ENCODE data around the gene ERN2. TPM values are rescaled to one million over a fixed set of nuclear protein-coding genes. Genes with fewer than 3 reads are reported as not detected.
A peak's percentile ranks its signal among the peaks of the same experiment; 100 is the strongest.

The ERN2 gene
- total and polyA plus RNA-seq, 2 of the 13 experiments (the other 11 are each of a cell fraction or from before 2014, with no cell fraction given): 2.2 to 3.5 TPM

DNA sequence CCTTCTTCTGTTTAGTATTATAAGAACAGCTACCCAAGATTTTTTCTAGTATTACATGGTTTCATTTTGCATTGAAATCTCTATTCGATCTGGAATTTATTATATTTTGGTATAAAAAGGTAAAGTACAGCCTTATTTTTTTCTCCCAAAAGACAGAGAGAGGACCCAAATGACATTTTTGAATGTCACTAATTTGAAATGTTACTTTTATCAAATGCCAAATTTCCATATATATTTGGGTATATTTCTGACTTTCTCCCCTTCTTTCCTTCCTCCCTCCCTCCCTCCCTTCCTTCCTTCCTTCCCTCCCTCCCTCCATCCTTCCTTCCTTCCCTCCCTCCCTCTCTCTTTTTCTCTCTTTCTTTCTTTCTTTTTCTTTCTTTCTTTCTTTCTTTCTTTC lies 35.6 kb upstream of the ERN2 start:
- Histone ChIP-seq H3K4me1 (ENCODE audit: insufficient read depth, low read length) (no peaks in the 10 kb centered on the region), H3K4me3 (replicated peaks in 1 of 3; ENCODE audit: insufficient read depth in 1 of 3, low read depth in 2 of 3, low read length in 3 of 3) (no peak overlapping the region), H3K4me2 (ENCODE audit: low read depth, low read length) (no peak overlapping the region), H3K27ac (ENCODE audit: extremely low read length, insufficient read depth, low read length) (no peak overlapping the region), H3K9ac (ENCODE audit: insufficient read depth, low read depth, low read length) (no peak overlapping the region), H4K20me1 (ENCODE audit: insufficient read depth, low read length) (no peaks in the 10 kb centered on the region), H3K9me3 (ENCODE audit: low read length) (no peaks in the 10 kb centered on the region), H3K36me3 (replicated peaks in 1 of 2; ENCODE audit: control insufficient read depth in 1 of 2, insufficient read depth in 2 of 2, low read length in 2 of 2) (no peaks in the 10 kb centered on the region), H3K27me3 (ENCODE audit: control insufficient read depth in 1 of 2, insufficient read depth in 2 of 2, low read length in 2 of 2) (0 out of 5 replicates have a peak, but pooled peaks cover 0 to 4% of the 10 kb centered on the region in 2 experiments), H2AFZ (ENCODE audit: low read length) (no peak overlapping the region), H3K79me2 (ENCODE audit: insufficient read depth, low read length) (no peaks in the 10 kb centered on the region)
- WGBS (ENCODE audit: low lambda C conversion rate): 23% methylated on average over 1 of the region's 1 CpG
- DNase-seq (ENCODE audit: low spot score): no peak
- FAIRE-seq: no peak
- BruUV-seq (replicated peaks): no TSS peak
- ChIA-PET CTCF (ENCODE audit: low intra/inter-chr PET ratio, low total read pairs) (no interaction called here), POLR2A (no interaction called here)
- ATAC-seq: no peak
- in situ Hi-C loops (cut with HindIII; ENCODE audit: extremely low pct_ligation_motif_present, low pct_unique_long_range_greater_than_20kb) (no loop called here), intact Hi-C loops (cut with micrococcal nuclease; ENCODE audit: unreplicated experiment) (no loop called here)
- no peak for TF ChIP-seq ZNF337 (CRISPR knock-in tag; IDR thresholded peaks at IDR 0.05; ENCODE audit: borderline replicate concordance, low read depth)
- TF ChIP-seq ZNF292 (CRISPR knock-in tag; IDR thresholded peaks at IDR 0.05; ENCODE audit: borderline replicate concordance, low read depth): no peak
- TF ChIP-seq, protein P1, sequence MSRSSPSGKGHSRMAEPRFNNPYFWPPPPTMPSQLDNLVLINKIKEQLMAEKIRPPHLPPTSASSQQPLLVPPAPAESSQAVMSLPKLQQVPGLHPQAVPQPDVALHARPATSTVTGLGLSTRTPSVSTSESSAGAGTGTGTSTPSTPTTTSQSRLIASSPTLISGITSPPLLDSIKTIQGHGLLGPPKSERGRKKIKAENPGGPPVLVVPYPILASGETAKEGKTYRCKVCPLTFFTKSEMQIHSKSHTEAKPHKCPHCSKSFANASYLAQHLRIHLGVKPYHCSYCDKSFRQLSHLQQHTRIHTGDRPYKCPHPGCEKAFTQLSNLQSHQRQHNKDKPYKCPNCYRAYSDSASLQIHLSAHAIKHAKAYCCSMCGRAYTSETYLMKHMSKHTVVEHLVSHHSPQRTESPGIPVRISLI (CRISPR knock-in tag; IDR thresholded peaks at IDR 0.05; ENCODE audit: borderline replicate concordance): no peak
- no peak for TF ChIP-seq ZFAT (CRISPR knock-in tag; conservative IDR thresholded peaks at IDR 0.05)
- 0 out of 2 replicates have a peak, but pooled peaks have one; percentile 70 for TF ChIP-seq PCBP1 (IDR thresholded peaks at IDR 0.05; ENCODE audit: borderline replicate concordance, low read depth, low read length)
- TF ChIP-seq TMF1 (CRISPR knock-in tag; IDR thresholded peaks at IDR 0.05; ENCODE audit: low read depth): no peak
- no peak for TF ChIP-seq SSRP1 (CRISPR knock-in tag; IDR thresholded peaks at IDR 0.05)
- TF ChIP-seq ZNF101 (CRISPR knock-in tag; IDR thresholded peaks at IDR 0.05; ENCODE audit: borderline replicate concordance, low read depth): no peak
- no peak for TF ChIP-seq KDM1A (CRISPR knock-in tag; IDR thresholded peaks at IDR 0.05)
- peak; percentile 91 for TF ChIP-seq HNRNPK (IDR thresholded peaks at IDR 0.05; ENCODE audit: low read depth, low read length, poor library complexity, severe bottlenecking)
- TF ChIP-seq, protein P2, sequence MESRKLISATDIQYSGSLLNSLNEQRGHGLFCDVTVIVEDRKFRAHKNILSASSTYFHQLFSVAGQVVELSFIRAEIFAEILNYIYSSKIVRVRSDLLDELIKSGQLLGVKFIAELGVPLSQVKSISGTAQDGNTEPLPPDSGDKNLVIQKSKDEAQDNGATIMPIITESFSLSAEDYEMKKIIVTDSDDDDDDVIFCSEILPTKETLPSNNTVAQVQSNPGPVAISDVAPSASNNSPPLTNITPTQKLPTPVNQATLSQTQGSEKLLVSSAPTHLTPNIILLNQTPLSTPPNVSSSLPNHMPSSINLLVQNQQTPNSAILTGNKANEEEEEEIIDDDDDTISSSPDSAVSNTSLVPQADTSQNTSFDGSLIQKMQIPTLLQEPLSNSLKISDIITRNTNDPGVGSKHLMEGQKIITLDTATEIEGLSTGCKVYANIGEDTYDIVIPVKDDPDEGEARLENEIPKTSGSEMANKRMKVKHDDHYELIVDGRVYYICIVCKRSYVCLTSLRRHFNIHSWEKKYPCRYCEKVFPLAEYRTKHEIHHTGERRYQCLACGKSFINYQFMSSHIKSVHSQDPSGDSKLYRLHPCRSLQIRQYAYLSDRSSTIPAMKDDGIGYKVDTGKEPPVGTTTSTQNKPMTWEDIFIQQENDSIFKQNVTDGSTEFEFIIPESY (CRISPR knock-in tag; IDR thresholded peaks at IDR 0.05): no peak

Data from HepG2 (cell line).